OCI-LY7 (cell line): ENCODE data around the gene BAK1. TPM values are rescaled to one million over a fixed set of nuclear protein-coding genes. Genes with fewer than 3 reads are reported as not detected.

ENCODE experiments used
- BruUV-seq: library from RNA; stranded (reverse); fragments of 400-500 nt; replicated peaks from 2 replicates; lab custom pipeline; 2021; lab: Mats Ljungman, UMichigan
- CTCF ChIA-PET: fragments of 300-600 bp; sonication (Branson Sonifier 250); formaldehyde crosslinking; loops from one replicate; lab custom pipeline; 2022; ENCODE audit warnings: antibody characterized with exemption; ENCODE audit not compliant: unreplicated experiment; lab: Charles Lee
- POLR2A ChIA-PET: fragments of 300-600 bp; sonication (Branson Sonifier 250); formaldehyde crosslinking; loops from one replicate; lab custom pipeline; 2022; ENCODE audit warnings: antibody characterized with exemption; lab: Charles Lee
- DNase-seq: peaks from one replicate; pipeline ENCODE4 v3.0.0-alpha.2; 2015; ENCODE audit warnings: low spot score
- H2AFZ ChIP-seq: fragments of 200-600 bp; sonication (generic), shearing (Covaris generic); 2 replicates; pipeline ENCODE4 v1.6.1; 2014; ENCODE audit warnings: mild to moderate bottlenecking, antibody characterized with exemption, low read length, moderate library complexity
- H3K27ac ChIP-seq: fragments of 200-600 bp; sonication (generic); 2 replicates; pipeline ENCODE4 v1.5.1; 2014; ENCODE audit warnings: mixed run types, low read depth, mild to moderate bottlenecking, moderate library complexity, low read length, inconsistent platforms; ENCODE audit not compliant: poor library complexity, severe bottlenecking
- H3K36me3 ChIP-seq: fragments of 200-600 bp; sonication (generic); 2 replicates; pipeline ENCODE4 v1.6.1; 2014; ENCODE audit warnings: mild to moderate bottlenecking, antibody characterized with exemption, low read length, moderate library complexity, mixed read lengths; ENCODE audit not compliant: insufficient read depth
- H3K4me1 ChIP-seq: fragments of 200-600 bp; sonication (generic); 2 replicates; pipeline ENCODE4 v1.5.1; 2014; ENCODE audit warnings: mild to moderate bottlenecking, low read length; ENCODE audit not compliant: insufficient read depth, poor library complexity, severe bottlenecking
- H3K4me2 ChIP-seq: fragments of 200-600 bp; sonication (generic); 2 replicates; pipeline ENCODE4 v1.6.1; 2014; ENCODE audit warnings: mild to moderate bottlenecking, low read length
- H3K4me3 ChIP-seq: fragments of 200-600 bp; sonication (generic); 2 replicates; pipeline ENCODE4 v1.5.1; 2014; ENCODE audit warnings: mild to moderate bottlenecking, low read depth, low read length; ENCODE audit not compliant: poor library complexity, severe bottlenecking
- H3K79me2 ChIP-seq: fragments of 200-600 bp; sonication (generic); 2 replicates; pipeline ENCODE4 v1.6.1; 2016; ENCODE audit warnings: low read depth, mild to moderate bottlenecking, low read length, moderate library complexity, mixed read lengths; ENCODE audit not compliant: insufficient read depth
- H3K9me2 ChIP-seq: fragments of 200-600 bp; sonication (generic); 2 replicates; pipeline ENCODE4 v1.6.1; 2016; ENCODE audit warnings: mild to moderate bottlenecking, low read length, mixed read lengths; ENCODE audit not compliant: insufficient read depth
- H3K9me3 ChIP-seq: fragments of 200-600 bp; sonication (generic); 2 replicates; pipeline ENCODE4 v1.6.1; 2014; ENCODE audit warnings: mild to moderate bottlenecking, mixed run types, low read length, mixed read lengths
- H4K20me1 ChIP-seq: fragments of 200-600 bp; sonication (generic); 2 replicates; pipeline ENCODE4 v1.6.1; 2014; ENCODE audit warnings: mild to moderate bottlenecking, antibody characterized with exemption, low read length, moderate library complexity, mixed read lengths; ENCODE audit not compliant: insufficient read depth
- CTCF ChIP-seq: fragments of 200-600 bp; sonication (generic); conservative IDR thresholded peaks from 2 replicates; pipeline ENCODE4 v1.5.1; 2014; ENCODE audit warnings: mild to moderate bottlenecking, antibody characterized with exemption, low read length, moderate library complexity, mixed read lengths
- EZH2phosphoT487 ChIP-seq: fragments of 200-600 bp; sonication (generic); IDR thresholded peaks from 2 replicates; pipeline ENCODE4 v1.6.1; 2018; ENCODE audit warnings: low read depth, borderline replicate concordance, mild to moderate bottlenecking, mixed run types, antibody characterized with exemption, low read length, moderate library complexity, mixed read lengths
- intact Hi-C: fragments of 100-400 bp; cut with micrococcal nuclease; formaldehyde crosslinking; loops from one replicate; pipeline ENCODE4 v1.10.0; 2022; ENCODE audit not compliant: unreplicated experiment
- total RNA-seq, 2 experiments: library from RNA; depleted of rRNA in 1 of 2; stranded (reverse); fragments of >200 nt in 1 of 2; shearing (Covaris generic) in 1 of 2; gene quantifications; 2 replicates each; pipeline ENCODE4 v1.2.3, GENCODE V29; 2014 to 2022

The BAK1 gene
- total RNA-seq, 2 experiments from 2014 or later, result 13.9 to 33.8 TPM

- ChIA-PET POLR2A (interaction anchor here (0.7 to 1.5 kb wide), 7 partner anchors 8 to 43 kb away, joined by 3 to 5 read pairs (median 3); no protein-coding TSS in a partner anchor), CTCF (interaction anchor here (0.6 to 2.4 kb wide), 4 partner anchors 12 to 257 kb away, joined by 4 to 8 read pairs (median 5); no protein-coding TSS in a partner anchor)
- intact Hi-C loops, result loop anchor here (1.0 to 2.0 kb wide), 2 partner anchors 24 to 28 kb away; no protein-coding TSS in a partner anchor
Observed at GRCh38 chr6:33620856-33621710, 41.0 kb upstream of the BAK1 start, which contains the start of gene ITPR3. TSS of gene ITPR3 (plus strand) at chr6:33621322. CDS start at chr6:33621603, 281 bp downstream.

DNA sequence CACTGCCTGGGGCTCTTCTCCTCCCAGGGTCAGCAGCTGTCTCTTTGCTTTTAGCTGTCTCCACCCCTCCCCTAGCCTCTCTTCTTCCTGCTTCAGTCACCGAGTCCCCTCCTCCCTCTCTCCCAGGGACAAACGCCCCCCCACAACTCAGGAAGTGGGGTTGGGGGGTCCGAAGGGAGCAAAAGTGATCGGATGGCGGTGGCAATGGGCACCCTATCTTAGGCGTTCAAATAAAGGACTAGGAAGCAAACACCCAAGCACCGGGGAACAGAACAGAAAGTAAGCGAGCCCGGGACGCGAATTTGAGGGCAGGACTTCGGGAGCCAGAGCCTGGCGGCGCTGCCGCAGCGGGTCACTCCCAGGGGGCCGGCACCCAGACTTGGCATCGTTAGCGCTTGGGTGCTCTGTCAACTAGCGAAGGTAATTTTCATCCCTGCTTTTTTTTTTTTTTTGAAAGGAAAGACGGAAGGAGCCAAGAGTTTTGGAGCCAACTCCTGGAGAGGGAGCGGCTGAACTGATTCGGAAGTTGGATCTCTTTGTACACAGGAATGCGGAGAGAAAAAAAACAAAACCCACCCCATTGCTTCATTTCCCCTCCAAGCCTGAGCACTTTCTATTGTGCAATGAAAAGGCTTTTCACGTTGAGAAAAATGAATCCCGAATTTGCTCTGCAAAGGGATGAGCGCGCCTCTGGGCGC, 40.2 kb upstream of the BAK1 start:
- peaks cover 14% of the 10 kb centered on the region for H4K20me1 ChIP-seq
- H2AFZ ChIP-seq, result peak overlapping the region; percentile 38; the same call in 1 of the 2 replicates
- intact Hi-C loops, result loop anchor here (2.0 kb wide), 1 partner anchor 28 kb away; no protein-coding TSS in a partner anchor
- BruUV-seq, result no TSS peak
- peak overlapping the region; percentile 72 for H3K27ac ChIP-seq
- H3K4me1 ChIP-seq, result peaks cover 48% of the 10 kb centered on the region
- H3K4me3 ChIP-seq, result peak overlapping the region; percentile 98
- ChIA-PET CTCF (interaction anchor here (0.6 to 2.4 kb wide), 2 partner anchors 13 to 257 kb away, joined by 4 to 8 read pairs; no protein-coding TSS in a partner anchor), POLR2A (interaction anchor here (0.7 to 1.5 kb wide), 4 partner anchors 8 to 28 kb away, joined by 3 to 5 read pairs (median 4); no protein-coding TSS in a partner anchor)
- TF ChIP-seq EZH2phosphoT487 (no peak), CTCF (no peak)
- peak overlapping the region; percentile 83 for H3K4me2 ChIP-seq
- peaks cover 33% of the 10 kb centered on the region for H3K36me3 ChIP-seq
- DNase-seq, result peak; percentile 61
- no peaks in the 10 kb centered on the region for H3K9me2 ChIP-seq
- peaks cover 40% of the 10 kb centered on the region for H3K79me2 ChIP-seq
- no peaks in the 10 kb centered on the region for H3K9me3 ChIP-seq

More at GRCh38 chr6:33620856-33621710, 41.0 kb upstream of the BAK1 start, which contains the start of gene ITPR3:
- Histone ChIP-seq H3K27ac (peak within 1 kb of the TSS; percentile 75), H4K20me1 (peaks cover 14% of the 10 kb centered on the region), H3K4me2 (peak within 1 kb of the TSS; percentile 95), H3K9me2 (no peaks in the 10 kb centered on the region), H3K36me3 (peaks cover 41% of the 10 kb centered on the region), H3K4me3 (peak within 1 kb of the TSS; percentile 98), H3K9me3 (no peaks in the 10 kb centered on the region), H3K79me2 (peaks cover 47% of the 10 kb centered on the region), H2AFZ (peak within 1 kb of the TSS; percentile 55; the same call in 1 of the 2 replicates), H3K4me1 (peaks cover 56% of the 10 kb centered on the region)
- DNase-seq, result peak; percentile 93
- BruUV-seq, result TSS peak; percentile 81
- TF ChIP-seq EZH2phosphoT487 (no peak), CTCF (no peak; the same call in 1 of the 2 replicates)
